Neural progenitor cell (in vitro differentiated cells): Measurements from ENCODE around the gene PACRG. TPM values are rescaled to one million over a fixed set of nuclear protein-coding genes. Genes with fewer than 3 reads are reported as not detected.

ENCODE experiments used
- DNase-seq: peaks from one replicate; pipeline ENCODE4 v3.0.0-alpha.2; 2016; ENCODE audit warnings: low spot score
- H2AFZ ChIP-seq: fragments of 200-600 bp; sonication (generic); replicated peaks from 2 replicates; pipeline ENCODE4 v1.6.1; 2016; ENCODE audit warnings: antibody characterized with exemption
- H3F3A ChIP-seq: fragments of 200-600 bp; sonication (generic); 2 replicates; pipeline ENCODE4 v1.6.1; 2016; ENCODE audit warnings: antibody characterized with exemption, low read depth
- H3K27ac ChIP-seq: fragments of 200-600 bp; sonication (generic); 2 replicates; pipeline ENCODE4 v1.5.1; 2016; ENCODE audit warnings: mild to moderate bottlenecking
- H3K27me3 ChIP-seq: fragments of 200-600 bp; sonication (generic); 2 replicates; pipeline ENCODE4 v1.6.1; 2016; ENCODE audit warnings: mild to moderate bottlenecking, moderate library complexity
- H3K36me3 ChIP-seq: fragments of 200-600 bp; sonication (generic); 2 replicates; pipeline ENCODE4 v1.5.1; 2016
- H3K4me1 ChIP-seq: fragments of 200-600 bp; sonication (generic); 2 replicates; pipeline ENCODE4 v1.6.1; 2016; ENCODE audit warnings: mixed run types
- H3K4me2 ChIP-seq: fragments of 200-600 bp; sonication (generic); 2 replicates; pipeline ENCODE4 v1.6.1; 2016
- H3K4me3 ChIP-seq: fragments of 200-600 bp; sonication (generic); 2 replicates; pipeline ENCODE4 v1.5.1; 2016
- H3K79me2 ChIP-seq: fragments of 200-600 bp; sonication (generic); 2 replicates; pipeline ENCODE4 v1.6.1; 2016; ENCODE audit warnings: low read depth
- H3K9ac ChIP-seq: fragments of 200-600 bp; sonication (generic); 2 replicates; pipeline ENCODE4 v1.6.1; 2016
- H3K9me3 ChIP-seq: fragments of 200-600 bp; sonication (generic); 2 replicates; pipeline ENCODE4 v1.5.1; 2016; ENCODE audit warnings: low read depth
- H4K20me1 ChIP-seq: fragments of 200-600 bp; sonication (generic); 2 replicates; pipeline ENCODE4 v1.6.1; 2016; ENCODE audit warnings: low read depth
- H3K27ac Mint-ChIP-seq: 3 replicates; pipeline ENCODE4 v1.8.0; 2021; ENCODE audit warnings: mixed read lengths
- H3K27me3 Mint-ChIP-seq: 2 replicates; pipeline ENCODE4 v1.8.0; 2022; ENCODE audit warnings: low read depth, mild to moderate bottlenecking, inconsistent platforms, moderate library complexity, mixed read lengths; ENCODE audit not compliant: insufficient read depth
- H3K36me3 Mint-ChIP-seq: 3 replicates; pipeline ENCODE4 v1.8.0; 2021; ENCODE audit warnings: mixed read lengths
- H3K4me1 Mint-ChIP-seq: 3 replicates; pipeline ENCODE4 v1.8.0; 2021; ENCODE audit warnings: mixed read lengths
- H3K4me3 Mint-ChIP-seq: 3 replicates; pipeline ENCODE4 v1.8.0; 2021; ENCODE audit warnings: mild to moderate bottlenecking, moderate library complexity, mixed read lengths
- H3K9me3 Mint-ChIP-seq: 3 replicates; pipeline ENCODE4 v1.8.0; 2020; ENCODE audit warnings: mixed read lengths
- CTCF ChIP-seq: fragments of 200-600 bp; sonication (generic); IDR thresholded peaks from 2 replicates; pipeline ENCODE4 v1.5.1; 2017; ENCODE audit warnings: antibody characterized with exemption, mild to moderate bottlenecking
- EZH2 ChIP-seq: fragments of 200-600 bp; sonication (generic); IDR thresholded peaks from 2 replicates; pipeline ENCODE4 v1.6.1; 2017; ENCODE audit warnings: antibody characterized with exemption, mild to moderate bottlenecking, moderate library complexity
- EZH2phosphoT487 ChIP-seq: fragments of 200-600 bp; sonication (generic); IDR thresholded peaks from 2 replicates; pipeline ENCODE4 v1.6.1; 2017; ENCODE audit warnings: antibody characterized with exemption
- total RNA-seq: library from RNA; depleted of rRNA; stranded (reverse); fragments of >200 nt; gene quantifications from 2 replicates; pipeline ENCODE4 v1.2.3, GENCODE V29; 2015; ENCODE audit warnings: low replicate concordance

Gene PACRG
- total RNA-seq, 1 donor from 2014 or later, result 0.30 TPM

GRCh38 chr6:163080228-163080627, 352.5 kb downstream of the PACRG start:
- Histone ChIP-seq H3K27ac (no peak overlapping the region), H3K9me3 (no peaks in the 10 kb centered on the region), H3K9ac (no peak overlapping the region), H2AFZ (no peak overlapping the region), H3K79me2 (no peaks in the 10 kb centered on the region), H3K4me3 (no peak overlapping the region), H3K4me1 (peaks cover 14% of the 10 kb centered on the region), H3K36me3 (no peaks in the 10 kb centered on the region), H3F3A (no peaks in the 10 kb centered on the region), H4K20me1 (no peaks in the 10 kb centered on the region), H3K27me3 (no peaks in the 10 kb centered on the region), H3K4me2 (no peak overlapping the region)
- Mint-ChIP-seq H3K4me3 (no peak overlapping the region), H3K27ac (no peak overlapping the region), H3K9me3 (peaks cover 1% of the 10 kb centered on the region), H3K4me1 (peaks cover 7% of the 10 kb centered on the region), H3K36me3 (no peaks in the 10 kb centered on the region), H3K27me3 (peaks cover 2% of the 10 kb centered on the region)
- no peak for TF ChIP-seq EZH2
- no peak for TF ChIP-seq CTCF
- DNase-seq, result no peak

GRCh38 chr6:163083141-163083540, 355.4 kb downstream of the PACRG start:
- H3K4me3 ChIP-seq, result no peak overlapping the region
- H3K27me3 Mint-ChIP-seq, result no peaks in the 10 kb centered on the region
- peak; percentile 19 for DNase-seq

GRCh38 chr6:163085426-163085825, 357.7 kb downstream of the PACRG start:
- H3K4me3 ChIP-seq, result no peak overlapping the region
- Mint-ChIP-seq H3K4me1 (peaks cover 11% of the 10 kb centered on the region), H3K9me3 (peaks cover 4% of the 10 kb centered on the region), H3K4me3 (no peak overlapping the region), H3K27me3 (no peaks in the 10 kb centered on the region), H3K27ac (no peak overlapping the region), H3K36me3 (no peaks in the 10 kb centered on the region)
- DNase-seq, result no peak
- TF ChIP-seq CTCF (no peak), EZH2phosphoT487 (no peak), EZH2 (no peak)
- no peaks in the 10 kb centered on the region for H4K20me1 ChIP-seq
- no peaks in the 10 kb centered on the region for H3K9me3 ChIP-seq
- no peaks in the 10 kb centered on the region for H3K79me2 ChIP-seq
- H3K4me2 ChIP-seq, result no peak overlapping the region
- H2AFZ ChIP-seq, result peak overlapping the region; percentile 44
- no peak overlapping the region for H3K9ac ChIP-seq
- no peaks in the 10 kb centered on the region for H3K36me3 ChIP-seq
- no peak overlapping the region for H3K27ac ChIP-seq
- H3K27me3 ChIP-seq, result no peaks in the 10 kb centered on the region
- H3F3A ChIP-seq, result no peaks in the 10 kb centered on the region
- peaks cover 18% of the 10 kb centered on the region for H3K4me1 ChIP-seq

More at GRCh38 chr6:163083141-163083540, 355.4 kb downstream of the PACRG start:
- TF ChIP-seq EZH2phosphoT487, result no peak
- TF ChIP-seq CTCF, result no peak
- TF ChIP-seq EZH2, result no peak
- H3F3A ChIP-seq, result no peaks in the 10 kb centered on the region
- peak overlapping the region; percentile 35 for H3K4me2 ChIP-seq
- Mint-ChIP-seq H3K4me3 (no peak overlapping the region), H3K4me1 (peaks cover 11% of the 10 kb centered on the region), H3K27ac (no peak overlapping the region), H3K9me3 (peaks cover 4% of the 10 kb centered on the region), H3K36me3 (no peaks in the 10 kb centered on the region)
- peak overlapping the region; percentile 70 for H2AFZ ChIP-seq
- H3K36me3 ChIP-seq, result no peaks in the 10 kb centered on the region
- H3K27ac ChIP-seq, result no peak overlapping the region
- peaks cover 18% of the 10 kb centered on the region for H3K4me1 ChIP-seq
- no peaks in the 10 kb centered on the region for H3K79me2 ChIP-seq
- no peaks in the 10 kb centered on the region for H4K20me1 ChIP-seq
- no peaks in the 10 kb centered on the region for H3K27me3 ChIP-seq
- no peak overlapping the region for H3K9ac ChIP-seq
- no peaks in the 10 kb centered on the region for H3K9me3 ChIP-seq
